HG03175 (cell line): Measurements from ENCODE around the gene C1orf185.
"Not testable (repeated sequence)": the region's sequence is repeated elsewhere in the genome, so short reads cannot be mapped to it uniquely, and the experiment has no call there.

Source experiments
- ATAC-seq: cut with Tn5 transposase; IDR thresholded peaks from one replicate; pipeline ENCODE4 v1.9.1; 2021; ENCODE audit warnings: mild to moderate bottlenecking, moderate library complexity; ENCODE audit not compliant: unreplicated experiment

Gene C1orf185

DNA sequence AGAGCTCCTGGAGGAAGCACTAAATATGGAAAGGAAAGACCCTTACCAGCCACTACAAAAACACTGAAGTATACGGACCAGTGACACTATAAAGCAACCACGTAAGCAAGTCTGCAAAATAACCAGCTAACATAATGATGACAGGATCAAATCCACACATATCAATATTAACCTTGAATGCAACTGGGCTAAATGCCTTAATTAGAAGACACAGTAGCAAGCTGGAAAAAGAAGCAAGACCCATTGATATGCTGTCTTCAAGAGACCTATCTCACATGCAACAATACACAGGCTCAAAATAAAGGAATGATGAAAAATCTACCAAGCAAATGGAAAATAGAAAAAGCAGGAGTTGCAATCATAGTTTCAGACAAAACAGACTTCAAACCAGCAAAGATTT is 31.0 kb downstream of the C1orf185 start:
- ATAC-seq, result no peak

GRCh38 chr1:51137696-51138095 is 35.7 kb downstream of the C1orf185 start:
- ATAC-seq, result not testable (repeated sequence)

DNA sequence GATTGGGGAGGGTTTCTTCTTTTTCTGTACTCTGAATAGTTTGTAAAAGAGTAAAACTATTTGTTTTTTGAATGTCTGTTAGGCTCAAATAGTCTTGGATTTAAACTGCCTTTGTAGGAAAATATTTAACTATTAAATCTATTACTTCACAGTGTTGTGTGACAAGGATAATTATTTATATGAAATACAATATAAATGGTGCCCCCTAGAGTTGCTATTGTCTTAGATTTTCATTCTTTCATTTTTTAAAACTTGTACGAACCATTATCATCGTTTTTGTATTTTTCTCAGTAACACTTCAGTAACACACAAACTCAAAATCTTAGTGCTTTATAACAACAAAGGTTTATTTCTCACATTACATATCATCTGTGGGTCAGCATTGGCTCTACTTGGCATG is 37.4 kb downstream of the C1orf185 start:
- no peak for ATAC-seq

GRCh38 chr1:51147394-51147793 is 45.4 kb downstream of the C1orf185 start:
- ATAC-seq, result no peak

DNA sequence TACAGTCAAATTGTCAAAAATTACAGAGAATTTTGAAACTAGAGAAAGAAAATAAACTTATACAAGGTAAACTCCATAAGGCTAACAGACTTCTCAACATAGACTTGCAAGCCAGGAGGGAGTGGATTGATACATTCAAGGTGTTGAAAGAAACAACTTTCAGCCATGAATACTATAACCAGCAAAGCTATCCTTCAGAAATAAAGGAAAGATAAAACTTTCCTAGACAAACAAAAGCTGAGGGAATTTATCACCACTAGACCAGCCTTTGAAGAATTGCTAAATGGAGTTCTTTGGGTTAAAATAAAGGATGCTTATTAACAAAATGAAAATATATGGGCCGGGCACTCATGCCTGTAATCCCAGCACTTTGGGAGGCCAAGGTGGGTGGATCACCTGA is 52.7 kb downstream of the C1orf185 start:
- no peak for ATAC-seq

DNA sequence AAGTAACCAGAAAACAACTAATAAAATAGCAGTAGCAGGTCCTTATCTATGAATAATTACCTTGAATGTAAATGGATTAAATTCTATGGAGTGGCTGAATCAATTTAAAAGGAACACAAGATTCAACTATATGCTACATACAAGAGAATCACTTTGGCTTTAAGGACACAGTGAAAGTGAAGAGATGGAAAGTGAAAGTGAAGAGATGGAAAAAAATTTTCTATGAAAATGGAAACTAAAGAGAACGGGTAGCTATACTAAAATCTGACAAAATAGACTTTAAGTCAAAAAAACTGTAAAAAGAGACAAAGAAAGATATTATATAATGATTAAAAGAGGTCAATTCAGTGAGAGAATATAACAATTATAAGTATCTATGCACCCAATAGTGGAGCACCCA is 54.7 kb downstream of the C1orf185 start:
- no peak for ATAC-seq

DNA sequence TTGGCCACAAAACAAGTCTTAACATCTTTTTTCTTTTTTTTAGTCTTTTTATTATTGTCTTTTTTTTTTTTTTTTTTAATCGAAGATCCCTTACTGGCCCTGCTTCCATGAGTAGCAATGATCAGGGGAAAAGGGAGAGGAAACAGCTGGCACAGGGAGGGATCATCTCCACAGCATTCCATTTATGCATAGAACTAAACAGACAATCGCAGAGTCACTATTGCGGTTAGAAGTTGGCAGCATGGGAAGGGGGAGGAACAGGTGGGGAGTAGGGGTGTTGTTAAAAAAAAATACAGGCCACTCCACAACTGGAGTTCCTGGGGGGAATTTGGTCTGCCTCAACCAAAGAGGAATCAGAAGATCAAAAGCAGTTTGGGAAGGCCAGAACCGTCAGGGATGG is 55.4 kb downstream of the C1orf185 start:
- no peak for ATAC-seq

GRCh38 chr1:51158263-51158662 is 56.2 kb downstream of the C1orf185 start:
- ATAC-seq, result no peak

- not testable (repeated sequence) for ATAC-seq
Measured at GRCh38 chr1:51162560-51162959, 60.5 kb downstream of the C1orf185 start.

DNA sequence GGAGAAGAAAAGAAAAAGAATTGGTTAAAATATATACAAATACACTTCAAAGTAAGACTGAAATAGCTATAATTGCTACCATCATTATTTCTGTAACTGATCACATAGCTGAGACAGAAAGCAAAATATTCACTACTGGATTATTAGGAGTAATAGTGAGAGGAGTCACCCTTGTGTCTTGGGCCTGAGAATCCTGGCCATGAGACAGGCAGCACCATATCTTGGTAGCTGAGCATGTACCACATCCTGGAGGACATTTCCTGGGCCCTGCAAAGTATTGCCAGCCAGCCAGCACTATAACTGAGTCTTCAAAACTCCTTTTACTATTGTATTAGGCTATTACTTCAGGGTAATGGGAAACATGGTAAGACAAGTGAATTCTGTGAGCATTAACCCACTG is 63.5 kb downstream of the C1orf185 start:
- ATAC-seq, result no peak

DNA sequence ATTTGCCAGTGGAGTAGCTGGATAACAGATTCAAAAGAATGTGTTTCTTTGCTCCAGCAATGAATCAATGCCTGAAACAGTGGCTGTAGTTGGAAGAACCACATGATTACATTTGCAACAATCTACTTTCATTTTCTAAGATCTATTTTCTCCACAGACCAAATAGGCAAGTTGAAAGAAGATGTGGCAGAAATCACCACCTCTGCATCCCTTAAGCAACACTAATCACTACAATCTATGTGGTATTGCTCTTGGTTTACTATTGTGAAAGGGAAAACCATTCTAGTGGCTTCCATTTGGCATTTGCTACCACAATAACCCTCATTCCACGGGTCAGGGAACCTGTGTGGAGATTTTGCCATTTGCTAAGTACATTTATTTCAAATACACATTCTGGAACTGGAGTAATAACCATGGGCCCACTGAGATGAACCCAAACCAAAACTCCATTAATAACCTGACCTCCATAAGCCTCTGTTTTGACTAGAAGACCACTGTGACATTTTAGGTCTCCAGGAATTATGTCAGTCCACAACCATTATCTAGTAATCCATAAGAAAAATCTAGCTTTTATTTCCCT is 66.3 kb downstream of the C1orf185 start:
- no peak for ATAC-seq

DNA sequence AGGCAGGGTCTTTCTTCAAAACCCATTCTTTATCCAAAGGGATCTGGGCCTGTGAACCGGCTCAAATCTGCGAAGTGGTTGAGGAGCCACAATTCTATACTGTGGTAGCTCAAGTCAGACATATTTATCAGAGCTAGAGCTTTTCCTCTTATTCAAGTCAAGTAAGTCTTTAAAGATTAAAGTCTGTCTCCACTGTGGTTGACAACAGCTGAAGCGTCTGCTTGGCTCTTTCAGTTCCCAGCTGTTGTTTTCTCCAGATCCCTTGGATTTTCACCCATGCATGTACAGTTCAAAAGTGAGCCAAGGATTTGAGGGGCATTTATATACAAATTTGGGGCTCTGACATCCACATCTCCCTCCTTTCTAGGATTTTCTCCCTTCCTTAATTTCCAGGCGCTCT is 66.9 kb downstream of the C1orf185 start:
- no peak for ATAC-seq

GRCh38 chr1:51170342-51170741 is 68.3 kb downstream of the C1orf185 start:
- no peak for ATAC-seq

DNA sequence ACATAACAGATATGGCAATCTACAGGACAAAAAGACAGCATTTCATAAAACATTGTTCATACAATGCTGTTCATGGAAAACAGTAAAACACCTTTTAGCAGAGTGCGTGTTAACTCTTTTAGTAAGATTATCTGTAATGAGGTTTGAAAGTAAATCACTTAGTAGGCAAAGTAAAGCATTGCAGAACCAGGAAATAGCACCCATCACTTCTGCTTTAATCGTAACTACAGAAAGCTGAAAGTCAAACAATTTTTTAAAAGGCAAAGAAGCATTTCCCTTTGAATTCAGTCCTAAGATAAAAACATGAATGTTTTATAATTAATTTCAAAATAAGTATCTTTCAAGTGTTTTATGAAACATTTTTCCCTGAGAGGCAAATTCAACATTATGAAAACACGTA is 70.8 kb downstream of the C1orf185 start:
- ATAC-seq, result no peak

DNA sequence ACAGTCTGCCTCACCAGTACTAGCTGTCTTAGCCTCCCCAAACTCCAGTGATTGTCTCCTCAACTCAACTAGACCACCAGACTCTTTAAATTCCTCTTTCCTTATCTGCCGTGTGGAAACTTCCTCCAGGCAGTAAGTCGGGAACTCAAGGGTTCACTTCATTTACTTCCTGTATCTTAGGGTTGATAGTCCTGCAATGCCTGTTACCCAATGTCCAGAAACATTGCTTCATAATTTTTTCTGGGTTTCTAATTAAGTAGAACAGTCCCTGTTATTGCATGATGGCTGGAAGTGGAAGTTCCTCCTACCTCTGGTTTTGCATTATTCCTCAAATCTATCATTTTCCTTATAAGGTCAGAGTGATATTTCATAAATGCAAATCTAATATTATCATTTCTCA is 73.2 kb downstream of the C1orf185 start:
- ATAC-seq, result no peak

DNA sequence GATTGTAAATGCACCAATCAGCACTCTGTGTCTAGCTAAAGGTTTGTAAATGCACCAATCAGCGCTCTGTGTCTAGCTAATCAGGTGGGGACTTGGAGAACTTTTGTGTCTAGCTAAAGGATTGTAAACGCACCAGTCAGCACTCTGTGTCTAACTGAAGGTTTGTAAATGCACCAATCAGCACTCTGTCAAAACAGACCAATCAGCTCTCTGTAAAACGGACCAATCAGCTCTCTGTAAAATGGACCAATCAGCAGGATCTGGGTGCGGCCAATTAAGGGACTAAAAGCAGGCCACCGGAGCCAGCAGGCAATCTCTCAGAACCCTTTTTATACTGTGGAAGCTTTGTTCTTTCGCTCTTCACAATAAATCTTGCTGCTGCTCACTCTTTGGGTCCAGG is 76.0 kb downstream of the C1orf185 start:
- ATAC-seq, result not testable (repeated sequence)

- no peak for ATAC-seq
Measured at GRCh38 chr1:51188230-51188629, 86.2 kb downstream of the C1orf185 start.

- no peak for ATAC-seq
Measured at GRCh38 chr1:51189421-51190073, 87.5 kb downstream of the C1orf185 start.

- ATAC-seq, result no peak
Measured at GRCh38 chr1:51190961-51191360, 88.9 kb downstream of the C1orf185 start.

GRCh38 chr1:51192213-51192843 is 90.3 kb downstream of the C1orf185 start:
- no peak for ATAC-seq

DNA sequence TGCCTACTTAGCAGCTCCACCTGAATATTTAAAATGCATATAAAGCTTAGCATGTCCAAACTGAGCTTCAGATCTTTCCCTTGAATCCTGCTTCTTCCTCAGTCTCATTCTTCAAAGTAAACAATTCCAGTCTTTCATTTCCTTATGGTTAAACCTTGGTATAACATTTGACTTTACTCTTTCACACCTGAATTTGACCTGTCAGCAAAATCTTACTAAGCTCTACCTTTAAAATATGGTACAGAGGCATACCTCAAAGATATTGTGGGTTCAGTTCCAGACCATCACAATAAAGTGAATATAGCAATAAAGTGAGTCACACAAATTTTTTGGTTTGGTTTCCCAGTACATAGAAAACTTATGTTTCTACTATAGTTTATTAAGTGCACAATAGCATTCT is 91.5 kb downstream of the C1orf185 start:
- ATAC-seq, result no peak
